HepG2 (cell line): ENCODE measurements around the gene SLC25A23. TPM values are rescaled to one million over a fixed set of nuclear protein-coding genes. Genes with fewer than 3 reads are reported as not detected.

Source experiments
- ATAC-seq: fragments of 200-7000 bp; cut with Tn5 transposase; 3 replicates; pipeline ENCODE4 v1.9.1; 2020; ENCODE audit warnings: mild to moderate bottlenecking, moderate library complexity
- BruUV-seq: library from RNA; stranded (reverse); fragments of 400-500 nt; replicated peaks from 2 replicates; lab custom pipeline; 2021; lab: Mats Ljungman, UMichigan
- CTCF ChIA-PET: fragments of 300-600 bp; formaldehyde crosslinking; extraction: SDS; loops from one replicate; lab custom pipeline; 2021; ENCODE audit warnings: low total read pairs, inconsistent platforms, low intra/inter-chr PET ratio; lab: Yijun Ruan, JAX
- POLR2A ChIA-PET: fragments of 350-600 bp; sonication (Branson Sonifier 250); formaldehyde crosslinking; loops from one replicate; lab custom pipeline; 2020; ENCODE audit warnings: antibody characterized with exemption, inconsistent platforms; lab: Yijun Ruan, JAX
- DNase-seq: peaks from one replicate; pipeline ENCODE4 v3.0.0-alpha.2; 2015; ENCODE audit warnings: low spot score
- FAIRE-seq: peaks from 3 replicates; lab custom pipeline; 2011; peaks lifted over from hg19 to GRCh38; lab: Jason Lieb, UNC
- H2AFZ ChIP-seq: one replicate; pipeline ENCODE4 v1.6.1; 2011; ENCODE audit warnings: low read length, inconsistent platforms
- H3K27ac ChIP-seq: fragments of 300-600 bp; 3 replicates; pipeline ENCODE4 v1.8.0; 2011; ENCODE audit warnings: mixed run types, mild to moderate bottlenecking, mixed read lengths, low read length, inconsistent platforms; ENCODE audit not compliant: insufficient read depth; ENCODE audit errors: extremely low read length
- H3K27me3 ChIP-seq, 2 experiments: fragments of 200-600 bp in 1 of 2; 2 replicates in 1 of 2; 3 replicates in 1 of 2; pipeline versions ENCODE4 v1.6.0 to v1.8.0; 2011; ENCODE audit warnings: low read length in 2 of 2, mild to moderate bottlenecking in 2 of 2, moderate library complexity in 2 of 2, inconsistent platforms in 1 of 2; ENCODE audit not compliant: insufficient read depth in 2 of 2, control insufficient read depth in 1 of 2
- H3K36me3 ChIP-seq, 2 experiments: fragments of 200-600 bp in 1 of 2; replicated peaks in 1 of 2; 2 replicates in 1 of 2; 3 replicates in 1 of 2; pipeline versions ENCODE4 v1.5.1 to v1.8.0; 2011; ENCODE audit warnings: low read length in 2 of 2, inconsistent platforms in 1 of 2; ENCODE audit not compliant: insufficient read depth in 2 of 2, control insufficient read depth in 1 of 2
- H3K4me1 ChIP-seq: 2 replicates; pipeline ENCODE4 v1.5.1; 2012; ENCODE audit warnings: low read length, inconsistent platforms; ENCODE audit not compliant: insufficient read depth
- H3K4me2 ChIP-seq: 2 replicates; pipeline ENCODE4 v1.6.0; 2011; ENCODE audit warnings: low read depth, low read length, inconsistent platforms
- H3K4me3 ChIP-seq, 3 experiments: fragments of 200-600 bp in 1 of 3; sonication (generic), shearing (Covaris generic) in 1 of 3; replicated peaks in 1 of 3; 2 replicates each; pipeline ENCODE4 v1.5.1; 2011 to 2016; ENCODE audit warnings: low read length in 3 of 3, inconsistent platforms in 2 of 3, low read depth in 2 of 3, mild to moderate bottlenecking in 2 of 3, control low read depth in 1 of 3, mixed read lengths in 1 of 3; ENCODE audit not compliant: insufficient read depth in 1 of 3
- H3K79me2 ChIP-seq: one replicate; pipeline ENCODE4 v1.6.1; 2011; ENCODE audit warnings: low read length, inconsistent platforms; ENCODE audit not compliant: insufficient read depth
- H3K9ac ChIP-seq: 2 replicates; pipeline ENCODE4 v1.6.0; 2011; ENCODE audit warnings: mild to moderate bottlenecking, low read depth, low read length, inconsistent platforms; ENCODE audit not compliant: insufficient read depth
- H3K9me3 ChIP-seq: 2 replicates; pipeline ENCODE4 v1.5.1; 2012; ENCODE audit warnings: mild to moderate bottlenecking, low read length
- H4K20me1 ChIP-seq: 2 replicates; pipeline ENCODE4 v1.6.0; 2011; ENCODE audit warnings: inconsistent platforms, mild to moderate bottlenecking, low read length, moderate library complexity; ENCODE audit not compliant: insufficient read depth
- CBFB ChIP-seq: sonication (generic); formaldehyde crosslinking; IDR thresholded peaks from 2 replicates; pipeline ENCODE4 v1.4.0; 2020; ENCODE audit warnings: missing genetic modification reagents
- DR1 ChIP-seq: sonication (generic); formaldehyde crosslinking; IDR thresholded peaks from 2 replicates; pipeline ENCODE4 v1.8.0; 2021; ENCODE audit warnings: mild to moderate bottlenecking, missing genetic modification reagents, inconsistent platforms
- ETV5 ChIP-seq: IDR thresholded peaks from 2 replicates; pipeline ENCODE4 v1.6.1; 2018; ENCODE audit warnings: missing biosample characterization, missing genetic modification reagents, inconsistent platforms, borderline replicate concordance
- HIVEP1 ChIP-seq: sonication (generic); formaldehyde crosslinking; IDR thresholded peaks from 2 replicates; pipeline ENCODE4 v1.4.0; 2020; ENCODE audit warnings: mild to moderate bottlenecking, missing genetic modification reagents
- IRF2 ChIP-seq: IDR thresholded peaks from 2 replicates; pipeline ENCODE4 v1.6.1; 2018; ENCODE audit warnings: missing genetic modification reagents, missing compliant biosample characterization
- KDM3A ChIP-seq: IDR thresholded peaks from 2 replicates; pipeline ENCODE4 v1.6.1; 2018; ENCODE audit warnings: low read depth, missing compliant biosample characterization
- KLF6 ChIP-seq: IDR thresholded peaks from 2 replicates; pipeline ENCODE4 v1.8.0; 2016; ENCODE audit warnings: missing biosample characterization, missing genetic modification reagents
- NCOA2 ChIP-seq: sonication (generic); formaldehyde crosslinking; IDR thresholded peaks from 2 replicates; pipeline ENCODE4 v1.8.0; 2022; ENCODE audit warnings: inconsistent platforms
- NFYC ChIP-seq: IDR thresholded peaks from 2 replicates; pipeline ENCODE4 v1.6.1; 2016; ENCODE audit warnings: missing genetic modification reagents, missing compliant biosample characterization
- NONO ChIP-seq, 2 experiments: fragments of 450-650 bp in 1 of 2; sonication (generic) in 1 of 2; formaldehyde crosslinking in 1 of 2; IDR thresholded peaks in 1 of 2; conservative IDR thresholded peaks in 1 of 2; 2 replicates each; pipeline versions ENCODE4 v1.6.1 to v1.8.0; 2017 to 2022; ENCODE audit warnings: mild to moderate bottlenecking in 1 of 2, missing genetic modification reagents in 1 of 2, moderate library complexity in 1 of 2
- NR2F2 ChIP-seq: IDR thresholded peaks from 2 replicates; pipeline ENCODE4 v1.6.1; 2012; ENCODE audit warnings: low read depth, inconsistent platforms, borderline replicate concordance
- SOX13 ChIP-seq, 3 experiments: fragments of 450-650 bp in 1 of 3; sonication (generic) in 1 of 3; formaldehyde crosslinking in 1 of 3; IDR thresholded peaks in 2 of 3; conservative IDR thresholded peaks in 1 of 3; 2 replicates each; pipeline versions ENCODE4 v1.5.0 to v1.6.1; 2016 to 2020; ENCODE audit warnings: antibody characterized with exemption in 1 of 3, mild to moderate bottlenecking in 1 of 3, missing compliant biosample characterization in 1 of 3, missing genetic modification reagents in 1 of 3, moderate library complexity in 1 of 3
- TERF1 ChIP-seq: sonication (generic); formaldehyde crosslinking; IDR thresholded peaks from 2 replicates; pipeline ENCODE4 v1.8.0; 2022; ENCODE audit warnings: mild to moderate bottlenecking, missing genetic modification reagents, moderate library complexity
- ZEB1 ChIP-seq: IDR thresholded peaks from 2 replicates; pipeline ENCODE4 v1.6.1; 2012; ENCODE audit warnings: mild to moderate bottlenecking, low read depth, inconsistent platforms; ENCODE audit not compliant: insufficient replicate concordance
- ZMAT5 ChIP-seq: sonication (generic); formaldehyde crosslinking; IDR thresholded peaks from 2 replicates; pipeline ENCODE4 v1.5.0; 2020; ENCODE audit warnings: mild to moderate bottlenecking, low read depth, missing genetic modification reagents, borderline replicate concordance
- ZNF276 ChIP-seq: sonication (generic); formaldehyde crosslinking; IDR thresholded peaks from 2 replicates; pipeline ENCODE4 v1.4.0; 2020; ENCODE audit warnings: mild to moderate bottlenecking, low read depth, missing genetic modification reagents
- ZNF33B ChIP-seq: sonication (generic); formaldehyde crosslinking; IDR thresholded peaks from 2 replicates; pipeline ENCODE4 v1.5.1; 2020; ENCODE audit warnings: mild to moderate bottlenecking, missing genetic modification reagents
- ZNF468 ChIP-seq: sonication (generic); formaldehyde crosslinking; IDR thresholded peaks from 2 replicates; pipeline ENCODE4 v1.8.0; 2022; ENCODE audit warnings: mild to moderate bottlenecking, moderate library complexity, missing genetic modification reagents
- WGBS: methylation state at CpG from one replicate; pipeline ENCODE4 v1.1.6; 2017; ENCODE audit warnings: low lambda C conversion rate; 5-methylcytosine and 5-hydroxymethylcytosine counted together
- in situ Hi-C: cut with HindIII; loops from 2 replicates; pipeline ENCODE4 v1.10.0; 2017; ENCODE audit warnings: low pct_unique_long_range_greater_than_20kb; ENCODE audit not compliant: extremely low pct_ligation_motif_present
- intact Hi-C: fragments of 100-400 bp; cut with micrococcal nuclease; formaldehyde crosslinking; loops from one replicate; pipeline ENCODE4 v1.10.0; 2022; ENCODE audit not compliant: unreplicated experiment
- polyA plus RNA-seq, 8 experiments: library from polyadenylated mRNA; depleted of rRNA in 3 of 8; stranded (reverse) in 7 of 8; unstranded in 1 of 8; fragments of >200 nt; fragmentation: Illumina TruSeq in 4 of 8; extraction: Trizol in 4 of 8; gene quantifications; 2 replicates each; pipeline versions ENCODE4 v1.2.1 to v1.2.3, GENCODE V29; 2011 to 2016; ENCODE audit warnings: low read depth in 4 of 8, missing spikeins in 1 of 8, mixed read lengths in 1 of 8; ENCODE audit not compliant: insufficient read depth in 1 of 8
- total RNA-seq, 5 experiments: library from RNA; depleted of rRNA; stranded (reverse); fragments of >200 nt; fragmentation: Illumina TruSeq; extraction: Trizol; gene quantifications; 2 replicates each; pipeline ENCODE4 v1.2.3, GENCODE V29; 2016; ENCODE audit warnings: low read depth in 1 of 5

SLC25A23 gene
- total and polyA plus RNA-seq, 2 of the 13 experiments (the other 11 are each of a cell fraction or from before 2014, with no cell fraction given), result 12.4 to 15.2 TPM

GRCh38 chr19:6455924-6456323 is 3.7 kb downstream of the SLC25A23 start:
- intact Hi-C loops, result no loop called here
- no peak overlapping the region for H3K4me3 ChIP-seq
- H3K9me3 ChIP-seq, result peaks cover 5% of the 10 kb centered on the region; the same call in 1 of the 2 replicates
- no peaks in the 10 kb centered on the region for H3K79me2 ChIP-seq
- in situ Hi-C loops, result no loop called here
- 96% methylated on average over 14 of the region's 15 CpGs for WGBS
- no peak for FAIRE-seq
- H3K27ac ChIP-seq, result no peak overlapping the region
- no peak for DNase-seq
- CTCF ChIA-PET, result no interaction called here
- ATAC-seq, result no peak
- BruUV-seq, result no TSS peak
- no peak overlapping the region for H3K4me2 ChIP-seq
- no peak overlapping the region for H3K9ac ChIP-seq
- H4K20me1 ChIP-seq, result no peaks in the 10 kb centered on the region
- POLR2A ChIA-PET, result no interaction called here
- no peak overlapping the region for H2AFZ ChIP-seq
- peaks cover 11% of the 10 kb centered on the region for H3K4me1 ChIP-seq
- TF ChIP-seq HIVEP1 (CRISPR knock-in tag) (no peak), CBFB (CRISPR knock-in tag) (no peak), TERF1 (CRISPR knock-in tag) (no peak), NCOA2 (CRISPR knock-in tag) (no peak), ZNF276 (CRISPR knock-in tag) (no peak), IRF2 (CRISPR knock-in tag) (no peak), NONO (IDR thresholded peaks at IDR 0.05) (no peak), NONO (CRISPR knock-in tag; conservative IDR thresholded peaks at IDR 0.05) (no peak), KLF6 (CRISPR knock-in tag) (no peak), DR1 (CRISPR knock-in tag) (no peak), NR2F2 (no peak), ETV5 (CRISPR knock-in tag) (no peak), SOX13 (IDR thresholded peaks at IDR 0.05) (no peak), SOX13 (CRISPR knock-in tag; conservative IDR thresholded peaks at IDR 0.05 in 1 of 2, IDR thresholded peaks at IDR 0.05 in 1 of 2) (no peak), KDM3A (no peak), ZMAT5 (CRISPR knock-in tag) (no peak), ZNF33B (no peak), ZNF468 (CRISPR knock-in tag) (no peak), ZEB1 (no peak), NFYC (CRISPR knock-in tag) (no peak)
- H3K36me3 ChIP-seq, result peaks cover 10 to 24% of the 10 kb centered on the region in 2 experiments
- H3K27me3 ChIP-seq, result no peaks in the 10 kb centered on the region
